Epithelial cell of esophagus (primary cell): Measurements from ENCODE around the gene METTL3.
"Not testable (repeated sequence)": the region's sequence is repeated elsewhere in the genome, so short reads cannot be mapped to it uniquely, and the experiment has no call there.

Source experiments
- DNase-seq: peaks from one replicate; pipeline ENCODE4 v3.0.0; 2010; ENCODE audit warnings: low read depth
- H3K4me3 ChIP-seq: 2 replicates; pipeline ENCODE4 v1.5.1; 2011; ENCODE audit warnings: mild to moderate bottlenecking, low read length, control low read depth
- TF ChIP-seq, protein P1 (sequence below): IDR thresholded peaks from 2 replicates; pipeline ENCODE4 v1.5.1; 2011; ENCODE audit warnings: low read depth, mild to moderate bottlenecking, low read length, control low read depth, inconsistent platforms; ENCODE audit not compliant: insufficient read depth; ENCODE audit errors: missing control alignments

METTL3 gene

DNA sequence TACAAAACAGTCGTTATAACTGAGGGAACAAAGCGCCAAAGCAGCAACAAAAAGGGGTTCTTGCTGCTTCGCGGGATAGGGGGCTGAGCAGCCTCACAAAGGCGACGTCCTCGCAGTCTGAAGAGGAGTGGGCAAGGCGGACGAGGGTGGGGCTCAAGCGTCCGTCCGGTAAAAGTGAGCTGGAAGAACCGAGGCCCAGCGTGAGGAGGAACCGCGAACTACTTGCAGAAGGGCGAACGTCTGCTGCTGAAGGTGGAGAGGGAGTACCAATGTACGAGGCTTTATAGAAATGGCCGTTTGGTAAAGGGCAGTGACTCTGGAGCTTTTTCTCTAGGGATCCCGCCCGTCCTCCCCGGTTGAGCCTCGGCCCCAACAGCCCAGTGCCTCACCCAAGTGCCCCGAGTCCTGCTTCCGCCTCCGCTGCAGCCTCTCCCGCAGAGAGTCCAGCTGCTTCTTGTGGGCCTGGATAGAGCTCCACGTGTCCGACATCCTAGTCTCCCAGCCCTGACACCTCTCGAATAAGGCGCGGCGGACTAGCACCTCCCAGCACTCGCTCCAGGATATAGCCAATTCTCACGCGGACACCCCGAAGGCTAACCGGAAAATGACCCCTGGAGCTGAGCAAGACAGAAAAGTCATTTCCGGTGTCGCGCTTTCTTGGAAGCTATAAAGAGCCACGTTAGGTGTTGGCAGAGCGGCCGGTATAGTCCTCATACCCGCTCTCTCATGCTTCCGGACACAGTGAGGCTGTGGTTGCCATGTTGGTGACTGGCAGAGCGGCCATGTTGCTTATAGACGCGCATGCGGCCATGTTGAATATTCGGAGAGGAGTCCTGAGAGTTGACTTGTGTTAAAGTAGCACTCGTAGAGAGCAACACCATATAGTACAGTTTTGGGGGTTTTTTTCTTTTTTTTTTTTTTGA, at the start of gene METTL3:
Gene METTL3 (minus strand): TSS at position 606 of the 923 bp plus-strand sequence. CDS start 117 bp downstream, at position 489.
- DNase-seq, result peak; percentile 99
- peak within 1 kb of the TSS; percentile 98 for H3K4me3 ChIP-seq
- TF ChIP-seq, protein P1, sequence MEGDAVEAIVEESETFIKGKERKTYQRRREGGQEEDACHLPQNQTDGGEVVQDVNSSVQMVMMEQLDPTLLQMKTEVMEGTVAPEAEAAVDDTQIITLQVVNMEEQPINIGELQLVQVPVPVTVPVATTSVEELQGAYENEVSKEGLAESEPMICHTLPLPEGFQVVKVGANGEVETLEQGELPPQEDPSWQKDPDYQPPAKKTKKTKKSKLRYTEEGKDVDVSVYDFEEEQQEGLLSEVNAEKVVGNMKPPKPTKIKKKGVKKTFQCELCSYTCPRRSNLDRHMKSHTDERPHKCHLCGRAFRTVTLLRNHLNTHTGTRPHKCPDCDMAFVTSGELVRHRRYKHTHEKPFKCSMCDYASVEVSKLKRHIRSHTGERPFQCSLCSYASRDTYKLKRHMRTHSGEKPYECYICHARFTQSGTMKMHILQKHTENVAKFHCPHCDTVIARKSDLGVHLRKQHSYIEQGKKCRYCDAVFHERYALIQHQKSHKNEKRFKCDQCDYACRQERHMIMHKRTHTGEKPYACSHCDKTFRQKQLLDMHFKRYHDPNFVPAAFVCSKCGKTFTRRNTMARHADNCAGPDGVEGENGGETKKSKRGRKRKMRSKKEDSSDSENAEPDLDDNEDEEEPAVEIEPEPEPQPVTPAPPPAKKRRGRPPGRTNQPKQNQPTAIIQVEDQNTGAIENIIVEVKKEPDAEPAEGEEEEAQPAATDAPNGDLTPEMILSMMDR, result no peak

DNA sequence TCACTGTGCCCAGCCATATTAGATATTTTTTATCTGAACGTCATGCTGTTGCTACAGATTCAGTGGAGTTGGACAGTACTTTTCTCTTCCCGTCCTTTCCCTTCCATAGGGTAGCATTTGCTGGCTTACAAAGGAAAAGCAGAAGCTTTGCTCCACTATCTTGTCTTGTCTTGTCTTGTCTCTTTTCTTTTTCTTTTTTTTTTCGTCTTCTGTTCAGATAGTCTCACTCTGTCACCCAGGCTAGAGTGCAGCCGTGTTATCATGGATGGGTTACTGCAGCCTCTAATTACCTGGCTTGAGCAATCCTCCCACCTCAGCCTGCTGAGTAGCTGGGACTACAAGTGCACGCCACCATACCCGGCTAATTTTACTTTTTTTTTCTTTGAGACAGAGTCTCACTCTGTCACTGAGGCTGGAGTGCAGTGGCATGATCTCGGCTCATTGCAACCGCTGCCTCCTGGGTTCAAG, 47.6 kb upstream of the METTL3 start:
- TF ChIP-seq, protein P1, result no peak
- DNase-seq, result no peak
- no peak overlapping the region for H3K4me3 ChIP-seq

DNA sequence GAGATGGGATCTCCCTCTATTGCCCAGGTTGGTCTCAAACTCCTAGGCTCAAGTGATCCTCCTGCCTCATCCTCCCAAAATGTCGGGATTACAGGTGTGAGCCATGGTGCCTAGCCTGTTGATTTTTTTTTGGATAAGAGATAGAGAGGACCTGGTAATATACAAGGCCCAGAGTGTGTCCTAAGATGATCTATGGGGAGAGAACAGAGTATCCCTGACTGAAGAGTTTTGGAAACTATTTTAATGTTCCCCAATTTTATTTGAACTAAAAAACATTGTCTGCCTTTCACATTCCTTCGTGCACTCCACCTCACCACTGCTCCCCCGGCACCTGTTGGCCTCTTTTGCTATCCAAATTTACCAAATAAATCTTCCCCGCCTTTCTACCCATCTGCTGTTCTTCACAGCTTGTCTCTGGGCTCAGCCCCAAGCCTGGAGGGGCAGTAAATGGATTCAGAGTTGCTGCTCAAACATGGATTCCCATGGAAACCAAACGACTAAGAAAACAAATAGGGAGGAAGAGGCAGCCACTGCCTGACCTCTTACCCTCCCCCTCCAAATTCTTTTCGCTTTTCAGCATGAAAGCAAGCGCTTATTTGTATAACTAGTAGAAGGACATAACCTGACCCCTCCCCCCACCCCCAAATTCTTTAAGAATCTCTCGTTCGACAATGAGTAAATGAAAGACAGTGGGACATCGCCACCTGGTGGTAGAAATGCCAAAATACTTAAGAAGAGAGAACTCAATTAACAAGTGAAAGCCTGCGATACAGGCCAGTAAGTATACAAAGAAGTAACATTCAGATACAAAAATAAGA, 46.2 kb upstream of the METTL3 start:
- peak overlapping the region; percentile 40 for H3K4me3 ChIP-seq
- TF ChIP-seq, protein P1, result peak; percentile 67
- DNase-seq, result peak; percentile 84

DNA sequence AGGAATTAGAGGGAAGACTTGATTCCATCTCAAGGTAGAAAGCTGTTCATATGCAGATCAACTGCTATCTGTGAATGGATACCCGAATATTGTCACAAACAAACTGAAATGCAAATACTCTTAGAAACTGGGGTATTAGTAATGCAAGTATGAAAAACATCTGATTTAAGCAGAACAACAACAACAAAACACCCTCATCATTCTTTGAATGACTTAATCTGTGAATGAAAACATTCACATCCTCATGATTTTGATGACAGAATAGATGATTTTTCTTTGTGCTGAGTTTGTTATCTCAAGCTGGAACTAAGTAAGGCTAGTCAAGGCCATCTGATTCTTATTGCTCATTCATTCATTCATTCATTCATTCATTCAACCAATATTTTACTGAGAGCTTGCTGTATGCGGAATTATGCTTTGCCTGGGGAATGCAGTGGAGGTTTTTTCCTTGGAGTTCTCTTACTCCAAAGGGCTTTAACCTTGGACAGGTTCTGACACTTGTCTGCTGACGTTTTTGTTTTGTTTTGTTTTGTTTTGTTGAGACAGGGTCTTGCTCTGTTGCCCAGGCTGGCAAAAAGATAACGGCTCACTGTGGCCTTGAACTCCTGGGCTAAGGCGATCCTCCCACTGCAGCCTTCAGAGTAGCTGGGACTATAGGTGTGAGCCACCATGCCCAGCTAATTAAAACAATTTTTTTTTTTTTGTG, 45.4 kb upstream of the METTL3 start:
- TF ChIP-seq, protein P1, result no peak
- DNase-seq, result no peak
- H3K4me3 ChIP-seq, result no peak overlapping the region

DNA sequence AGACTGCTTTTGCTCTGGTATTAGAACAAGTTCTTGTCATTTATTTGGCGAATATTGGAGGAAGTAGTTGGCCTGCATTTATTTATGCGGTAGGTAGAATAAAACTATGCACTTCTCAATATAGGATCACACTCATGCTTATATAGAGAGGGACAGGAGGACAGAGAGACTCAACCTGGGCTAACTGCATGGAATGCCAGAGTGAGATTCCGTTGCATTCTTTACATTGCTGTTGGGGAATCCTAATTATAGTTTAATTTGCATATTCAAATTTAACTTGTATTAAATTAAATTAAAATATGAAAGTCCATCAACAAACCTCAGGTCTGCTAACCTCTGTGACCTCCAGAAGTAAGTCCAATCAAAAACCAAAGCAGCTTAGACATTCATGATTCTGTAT, 42.1 kb upstream of the METTL3 start:
- no peak for DNase-seq
- no peak overlapping the region for H3K4me3 ChIP-seq
- TF ChIP-seq, protein P1, result no peak

DNA sequence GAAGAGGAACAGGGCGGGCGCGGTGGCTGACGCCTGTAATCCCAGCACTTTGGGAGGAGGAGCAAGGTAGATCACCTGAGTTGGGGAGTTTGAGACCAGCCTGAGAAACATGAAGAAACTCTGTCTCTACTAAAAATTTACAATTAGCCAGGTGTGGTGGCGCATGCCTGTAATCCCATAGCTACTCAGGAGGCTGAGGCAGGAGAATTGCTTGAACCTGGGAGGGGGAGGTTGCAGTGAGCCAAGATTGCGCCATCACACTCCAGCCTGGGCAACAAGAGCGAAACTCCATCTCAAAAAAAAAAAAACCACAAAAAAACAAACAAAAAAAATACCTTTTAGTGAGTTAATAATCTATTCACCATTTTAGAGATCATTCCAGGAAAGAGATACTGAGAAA, 33.4 kb upstream of the METTL3 start:
- not testable (repeated sequence) for DNase-seq, H3K4me3 ChIP-seq
